ENCODE data around the gene SBK2.

- no peak for TF ChIP-seq TARDBP (IDR thresholded peaks at IDR 0.05)
- no peak for TF ChIP-seq BHLHE40 (IDR thresholded peaks at IDR 0.05; ENCODE audit: borderline replicate concordance)
- no peak for TF ChIP-seq ZNF384 (IDR thresholded peaks at IDR 0.05)
- TF ChIP-seq SP1 (IDR thresholded peaks at IDR 0.05) = no peak
- TF ChIP-seq, protein P1, sequence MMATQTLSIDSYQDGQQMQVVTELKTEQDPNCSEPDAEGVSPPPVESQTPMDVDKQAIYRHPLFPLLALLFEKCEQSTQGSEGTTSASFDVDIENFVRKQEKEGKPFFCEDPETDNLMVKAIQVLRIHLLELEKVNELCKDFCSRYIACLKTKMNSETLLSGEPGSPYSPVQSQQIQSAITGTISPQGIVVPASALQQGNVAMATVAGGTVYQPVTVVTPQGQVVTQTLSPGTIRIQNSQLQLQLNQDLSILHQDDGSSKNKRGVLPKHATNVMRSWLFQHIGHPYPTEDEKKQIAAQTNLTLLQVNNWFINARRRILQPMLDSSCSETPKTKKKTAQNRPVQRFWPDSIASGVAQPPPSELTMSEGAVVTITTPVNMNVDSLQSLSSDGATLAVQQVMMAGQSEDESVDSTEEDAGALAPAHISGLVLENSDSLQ (IDR thresholded peaks at IDR 0.05) = no peak
- no peak for TF ChIP-seq NFRKB (IDR thresholded peaks at IDR 0.05)
- no peak for TF ChIP-seq FOXK2 (IDR thresholded peaks at IDR 0.05)
- TF ChIP-seq LEF1 (IDR thresholded peaks at IDR 0.05; ENCODE audit: borderline replicate concordance) = no peak
- no peak for TF ChIP-seq FOXM1 (IDR thresholded peaks at IDR 0.05; ENCODE audit: borderline replicate concordance)
Observed at GRCh38 chr19:55481794-55482155, 55.2 kb downstream of the SBK2 start.
